Heart right ventricle (tissue), 16 donors: ENCODE measurements around the gene MIA3. TPM values are rescaled to one million over a fixed set of nuclear protein-coding genes. Genes with fewer than 3 reads are reported as not detected.

Experiments used
- ATAC-seq, 8 donors: fragments of 200-7000 bp; cut with Tn5 transposase; one replicate each; pipeline ENCODE4 v1.9.1; 2020; ENCODE audit warnings: mild to moderate bottlenecking in 8 of 8, moderate library complexity in 8 of 8, moderate number of reproducible peaks in 1 of 8
- DNase-seq, 2 donors: peaks; one replicate each; pipeline ENCODE4 v3.0.0-alpha.2; 2020
- H3K27ac ChIP-seq, 10 donors: fragments of 200-600 bp; sonication (generic) in 2 of 10; one replicate each; pipeline versions ENCODE4 v1.5.0 to v1.8.0; 2020 to 2022; ENCODE audit warnings: mild to moderate bottlenecking in 3 of 10
- H3K27me3 ChIP-seq, 7 donors: fragments of 200-600 bp; one replicate each; pipeline ENCODE4 v1.8.0; 2021 to 2022; ENCODE audit warnings: mild to moderate bottlenecking in 2 of 7
- H3K36me3 ChIP-seq, 9 donors: fragments of 200-600 bp; sonication (generic) in 1 of 9; one replicate each; pipeline versions ENCODE4 v1.5.0 to v1.8.0; 2020 to 2022; ENCODE audit warnings: mild to moderate bottlenecking in 2 of 9
- H3K4me1 ChIP-seq, 9 donors: fragments of 200-600 bp; sonication (generic) in 1 of 9; one replicate each; pipeline versions ENCODE4 v1.5.0 to v1.8.0; 2020 to 2022; ENCODE audit warnings: mild to moderate bottlenecking in 4 of 9
- H3K4me3 ChIP-seq, 10 donors: fragments of 200-600 bp; sonication (generic) in 2 of 10; one replicate each; pipeline versions ENCODE4 v1.5.0 to v1.8.0; 2020 to 2022; ENCODE audit warnings: mild to moderate bottlenecking in 7 of 10, moderate library complexity in 2 of 10
- H3K9me3 ChIP-seq, 11 donors: fragments of 200-600 bp in 10 of 11; sonication (generic) in 2 of 11; one replicate each; pipeline versions ENCODE4 v1.5.0 to v1.8.0; 2013 to 2022; ENCODE audit warnings: mild to moderate bottlenecking in 2 of 11, control low read depth in 1 of 11, moderate library complexity in 1 of 11
- CTCF ChIP-seq, 9 donors: fragments of 200-600 bp; sonication (generic) in 2 of 9; IDR thresholded peaks; one replicate each; pipeline versions ENCODE4 v1.5.0 to v1.8.0; 2021 to 2022; ENCODE audit warnings: antibody characterized with exemption in 9 of 9, mild to moderate bottlenecking in 5 of 9, moderate library complexity in 1 of 9
- WGBS, 2 donors: extraction: QIAGEN DNeasy Blood & Tissue Kit; methylation state at CpG; one replicate each; pipeline ENCODE4 v1.1.7; 2013; ENCODE audit warnings: inconsistent platforms in 1 of 2; 5-methylcytosine and 5-hydroxymethylcytosine counted together
- intact Hi-C, 10 donors: fragments of 100-400 bp; cut with DNase I; formaldehyde crosslinking; loops; one replicate each; pipeline versions ENCODE4 v1.11.1 to v1.14.2; 2022
- polyA plus RNA-seq, 2 donors: library from polyadenylated mRNA; stranded (reverse); fragments of 200-250 nt; gene quantifications; one replicate each; pipeline ENCODE4 v1.2.3, GENCODE V29; 2013
- total RNA-seq, 10 donors: library from RNA; stranded (reverse); fragmentation: NEBNext Ultra II Directional in 3 of 10; extraction: Animal tissue kit (Norgen Biotek cat#: 25700) in 3 of 10; gene quantifications; one replicate each; pipeline versions ENCODE4 v1.2.1 to v1.2.4, GENCODE V29; 2021 to 2023
- donor health status: Arrhythmogenic right ventricular cardiomyopathy.
- donor health status: ischemic (EF 13 %, LVEDD 7.1; RV severe dilation, severe dysfunction).
- donor health status: healthy with polysubstance abuse.
- donor health status: DM: no; HTN: yes; CAD: no.
- donor health status: DM: no; HTN: no; CAD: no.
- donor health status: ischemic (EF 25% LVEDD 6.9; RV normal size, moderate dysfunction).
- donor health status: ischemic (EF 25% LVEDD 5.7; RV mildly dilated, moderate dysfunction).
- donor health status: healthy.
- donor health status: DM: yes; HTN: yes; CAD: no.
- donor health status: Ischemic cardiomyopathy.
- donor health status: ischemic (EF 35%, LVEDD 5.7; RV mildly dilated, moderate dysfunction).
- donor health status: nonischemic (EF 11% LVEDD 7.7; RV severe dilation, severe dysfunction).
- donor health status: DM: yes; HTN: yes; CAD: no.
- donor health status: PGD.
- donor health status: ischemic (EF 29% LVEDD 5.4; RV normal size, mild dysfunction).
- donor health status: nonischemic (EF 23%, LVEDD 6.1; RV moderate dilation, normal function).

MIA3 gene
- total and polyA plus RNA-seq, 12 donors: 22.8 to 72.5 (median 56.5) TPM

GRCh38 chr1:222643606-222643937, 25.7 kb downstream of the MIA3 start:
- intact Hi-C loops: loop anchor here in 3 of 10 donors (5.0 to 10.0 kb wide), 2 partner anchors 69 to 71 kb away; partner anchors contain the start of genes AIDA (in 3 of the 3) and BROX (in 3 of the 3)
- 5 to 7% methylated on average over 10 of the region's 10 CpGs for WGBS, 2 donors
- Histone ChIP-seq H3K27ac (peak overlapping the region; percentile 57 to 99 (median 94)), H3K27me3 (no peaks in the 10 kb centered on the region), H3K36me3 (peaks cover 0 to 56% (median 8%) of the 10 kb centered on the region in 9 donors), H3K9me3 (no peaks in the 10 kb centered on the region), H3K4me3 (peak overlapping the region; percentile 57 to 96 (median 89)), H3K4me1 (peaks cover 0 to 24% (median 16%) of the 10 kb centered on the region in 9 donors)
- DNase-seq (no peak), ATAC-seq (peak in 1 of 8 donors; percentile 72)
- no peak for TF ChIP-seq CTCF (IDR thresholded peaks at IDR 0.05)

- H3K4me1 ChIP-seq: peaks cover 0 to 24% (median 16%) of the 10 kb centered on the region in 9 donors
- peaks cover 0 to 56% (median 8%) of the 10 kb centered on the region in 9 donors for H3K36me3 ChIP-seq
- intact Hi-C loops: loop anchor here in 4 of 10 donors (1.0 to 10.0 kb wide), 3 partner anchors 68 to 71 kb away; partner anchors contain the start of genes AIDA (in 3 of the 4) and BROX (in 3 of the 4)
- peak; percentile 97 to 98 for DNase-seq
- peak overlapping the region; percentile 57 to 96 (median 89) for H3K4me3 ChIP-seq
- no peak for TF ChIP-seq CTCF (IDR thresholded peaks at IDR 0.05)
- H3K9me3 ChIP-seq: no peaks in the 10 kb centered on the region
- no peaks in the 10 kb centered on the region for H3K27me3 ChIP-seq
- peak; percentile 99 to 100 (median 100) for ATAC-seq
- 0% methylated on average over 42 of the region's 42 CpGs for WGBS, 2 donors
- peak overlapping the region; percentile 57 to 99 (median 94) for H3K27ac ChIP-seq
These were observed 26.2 kb downstream of the MIA3 start for GRCh38 chr1:222643938-222644635.

GRCh38 chr1:222644636-222644980, 26.7 kb downstream of the MIA3 start:
- no peak for DNase-seq
- H3K27ac ChIP-seq: peak overlapping the region; percentile 57 to 99 (median 94)
- no peaks in the 10 kb centered on the region for H3K27me3 ChIP-seq
- WGBS, 2 donors: 3 to 4% methylated on average over 5 of the region's 5 CpGs
- TF ChIP-seq CTCF (IDR thresholded peaks at IDR 0.05): no peak
- intact Hi-C loops: loop anchor here in 4 of 10 donors (1.0 to 10.0 kb wide), 3 partner anchors 68 to 70 kb away; partner anchors contain the start of genes AIDA (in 3 of the 4) and BROX (in 3 of the 4)
- H3K4me1 ChIP-seq: peaks cover 0 to 24% (median 16%) of the 10 kb centered on the region in 9 donors
- H3K36me3 ChIP-seq: peaks cover 0 to 56% (median 6%) of the 10 kb centered on the region in 9 donors
- no peaks in the 10 kb centered on the region for H3K9me3 ChIP-seq
- H3K4me3 ChIP-seq: peak overlapping the region; percentile 57 to 96 (median 89)
- ATAC-seq: peak in 4 of 8 donors; percentile 0 to 5 (median 2)

GRCh38 chr1:222652676-222653075, 34.8 kb downstream of the MIA3 start:
- H3K27ac ChIP-seq: no peak overlapping the region

More at GRCh38 chr1:222652676-222653075, 34.8 kb downstream of the MIA3 start:
- ATAC-seq (no peak), DNase-seq (no peak)
- Histone ChIP-seq H3K4me3 (no peak overlapping the region), H3K36me3 (peaks cover 0 to 100% (median 47%) of the 10 kb centered on the region in 9 donors), H3K4me1 (peaks cover 0 to 18% (median 0%) of the 10 kb centered on the region in 9 donors), H3K9me3 (no peaks in the 10 kb centered on the region), H3K27me3 (no peaks in the 10 kb centered on the region)
- no peak for TF ChIP-seq CTCF (IDR thresholded peaks at IDR 0.05)
- intact Hi-C loops: loop anchor here in 1 of 10 donors (10.0 kb wide), 1 partner anchor 52 kb away; no protein-coding TSS in a partner anchor
- 92 to 95% methylated on average over 1 of the region's 1 CpG for WGBS, 2 donors
